ENCODE data around the gene UBQLNL.

- TF ChIP-seq CTCF (conservative IDR thresholded peaks at IDR 0.05; ENCODE audit: low read length) (no peak), EZH2phosphoT487 (IDR thresholded peaks at IDR 0.05; ENCODE audit: borderline replicate concordance) (no peak)
Measured at GRCh38 chr11:5534046-5534445, 17.5 kb upstream of the UBQLNL start.
